ENCODE data around the gene TUFT1. TPM values are rescaled to one million over a fixed set of nuclear protein-coding genes. Genes with fewer than 3 reads are reported as not detected.

Gene TUFT1
- total RNA-seq, 1 experiment from 2014 or later, result 12.3 TPM

- TF ChIP-seq, protein P1, sequence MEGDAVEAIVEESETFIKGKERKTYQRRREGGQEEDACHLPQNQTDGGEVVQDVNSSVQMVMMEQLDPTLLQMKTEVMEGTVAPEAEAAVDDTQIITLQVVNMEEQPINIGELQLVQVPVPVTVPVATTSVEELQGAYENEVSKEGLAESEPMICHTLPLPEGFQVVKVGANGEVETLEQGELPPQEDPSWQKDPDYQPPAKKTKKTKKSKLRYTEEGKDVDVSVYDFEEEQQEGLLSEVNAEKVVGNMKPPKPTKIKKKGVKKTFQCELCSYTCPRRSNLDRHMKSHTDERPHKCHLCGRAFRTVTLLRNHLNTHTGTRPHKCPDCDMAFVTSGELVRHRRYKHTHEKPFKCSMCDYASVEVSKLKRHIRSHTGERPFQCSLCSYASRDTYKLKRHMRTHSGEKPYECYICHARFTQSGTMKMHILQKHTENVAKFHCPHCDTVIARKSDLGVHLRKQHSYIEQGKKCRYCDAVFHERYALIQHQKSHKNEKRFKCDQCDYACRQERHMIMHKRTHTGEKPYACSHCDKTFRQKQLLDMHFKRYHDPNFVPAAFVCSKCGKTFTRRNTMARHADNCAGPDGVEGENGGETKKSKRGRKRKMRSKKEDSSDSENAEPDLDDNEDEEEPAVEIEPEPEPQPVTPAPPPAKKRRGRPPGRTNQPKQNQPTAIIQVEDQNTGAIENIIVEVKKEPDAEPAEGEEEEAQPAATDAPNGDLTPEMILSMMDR (IDR thresholded peaks at IDR 0.05 in 2 of 3, conservative IDR thresholded peaks at IDR 0.05 in 1 of 3; ENCODE audit: borderline replicate concordance in 1 of 3, insufficient read depth in 1 of 3, low read depth in 2 of 3, low read length in 2 of 3), result peak; percentile 90 to 97 (median 91)
- no peak for TF ChIP-seq SIN3A (IDR thresholded peaks at IDR 0.05; ENCODE audit: low read depth)
- TF ChIP-seq, protein P2, sequence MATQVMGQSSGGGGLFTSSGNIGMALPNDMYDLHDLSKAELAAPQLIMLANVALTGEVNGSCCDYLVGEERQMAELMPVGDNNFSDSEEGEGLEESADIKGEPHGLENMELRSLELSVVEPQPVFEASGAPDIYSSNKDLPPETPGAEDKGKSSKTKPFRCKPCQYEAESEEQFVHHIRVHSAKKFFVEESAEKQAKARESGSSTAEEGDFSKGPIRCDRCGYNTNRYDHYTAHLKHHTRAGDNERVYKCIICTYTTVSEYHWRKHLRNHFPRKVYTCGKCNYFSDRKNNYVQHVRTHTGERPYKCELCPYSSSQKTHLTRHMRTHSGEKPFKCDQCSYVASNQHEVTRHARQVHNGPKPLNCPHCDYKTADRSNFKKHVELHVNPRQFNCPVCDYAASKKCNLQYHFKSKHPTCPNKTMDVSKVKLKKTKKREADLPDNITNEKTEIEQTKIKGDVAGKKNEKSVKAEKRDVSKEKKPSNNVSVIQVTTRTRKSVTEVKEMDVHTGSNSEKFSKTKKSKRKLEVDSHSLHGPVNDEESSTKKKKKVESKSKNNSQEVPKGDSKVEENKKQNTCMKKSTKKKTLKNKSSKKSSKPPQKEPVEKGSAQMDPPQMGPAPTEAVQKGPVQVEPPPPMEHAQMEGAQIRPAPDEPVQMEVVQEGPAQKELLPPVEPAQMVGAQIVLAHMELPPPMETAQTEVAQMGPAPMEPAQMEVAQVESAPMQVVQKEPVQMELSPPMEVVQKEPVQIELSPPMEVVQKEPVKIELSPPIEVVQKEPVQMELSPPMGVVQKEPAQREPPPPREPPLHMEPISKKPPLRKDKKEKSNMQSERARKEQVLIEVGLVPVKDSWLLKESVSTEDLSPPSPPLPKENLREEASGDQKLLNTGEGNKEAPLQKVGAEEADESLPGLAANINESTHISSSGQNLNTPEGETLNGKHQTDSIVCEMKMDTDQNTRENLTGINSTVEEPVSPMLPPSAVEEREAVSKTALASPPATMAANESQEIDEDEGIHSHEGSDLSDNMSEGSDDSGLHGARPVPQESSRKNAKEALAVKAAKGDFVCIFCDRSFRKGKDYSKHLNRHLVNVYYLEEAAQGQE (IDR thresholded peaks at IDR 0.05; ENCODE audit: low read depth), result no peak
- TF ChIP-seq POLR2AphosphoS5 (IDR thresholded peaks at IDR 0.05; ENCODE audit: low read depth, low read length), result no peak
- TF ChIP-seq TCF7L2 (IDR thresholded peaks at IDR 0.05; ENCODE audit: borderline replicate concordance, extremely low read depth, insufficient read depth, insufficient read length), result no peak
- no peak for TF ChIP-seq EZH2 (IDR thresholded peaks at IDR 0.05)
- TF ChIP-seq SP1 (IDR thresholded peaks at IDR 0.05; ENCODE audit: low read depth), result no peak
- TF ChIP-seq ELF1 (IDR thresholded peaks at IDR 0.05; ENCODE audit: borderline replicate concordance, low read depth), result no peak
- TF ChIP-seq POLR2A (IDR thresholded peaks at IDR 0.05; ENCODE audit: borderline replicate concordance, extremely low read depth, insufficient read depth, insufficient read length), result no peak
- TF ChIP-seq, protein P3, sequence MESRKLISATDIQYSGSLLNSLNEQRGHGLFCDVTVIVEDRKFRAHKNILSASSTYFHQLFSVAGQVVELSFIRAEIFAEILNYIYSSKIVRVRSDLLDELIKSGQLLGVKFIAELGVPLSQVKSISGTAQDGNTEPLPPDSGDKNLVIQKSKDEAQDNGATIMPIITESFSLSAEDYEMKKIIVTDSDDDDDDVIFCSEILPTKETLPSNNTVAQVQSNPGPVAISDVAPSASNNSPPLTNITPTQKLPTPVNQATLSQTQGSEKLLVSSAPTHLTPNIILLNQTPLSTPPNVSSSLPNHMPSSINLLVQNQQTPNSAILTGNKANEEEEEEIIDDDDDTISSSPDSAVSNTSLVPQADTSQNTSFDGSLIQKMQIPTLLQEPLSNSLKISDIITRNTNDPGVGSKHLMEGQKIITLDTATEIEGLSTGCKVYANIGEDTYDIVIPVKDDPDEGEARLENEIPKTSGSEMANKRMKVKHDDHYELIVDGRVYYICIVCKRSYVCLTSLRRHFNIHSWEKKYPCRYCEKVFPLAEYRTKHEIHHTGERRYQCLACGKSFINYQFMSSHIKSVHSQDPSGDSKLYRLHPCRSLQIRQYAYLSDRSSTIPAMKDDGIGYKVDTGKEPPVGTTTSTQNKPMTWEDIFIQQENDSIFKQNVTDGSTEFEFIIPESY (IDR thresholded peaks at IDR 0.05; ENCODE audit: extremely low read depth, insufficient replicate concordance, low read length), result no peak
Observed at GRCh38 chr1:151594143-151594625, 54.1 kb downstream of the TUFT1 start (continued).
